Loucy (cell line): Measurements from ENCODE around the gene APLP1.

Source experiments
- H2AFZ ChIP-seq: fragments of 200-600 bp; sonication (generic); 2 replicates; pipeline ENCODE4 v1.6.0; 2016; ENCODE audit warnings: antibody characterized with exemption, mild to moderate bottlenecking, low read length, moderate library complexity
- H3F3A ChIP-seq: fragments of 200-600 bp; 2 replicates; pipeline ENCODE4 v1.6.0; 2016; ENCODE audit warnings: antibody characterized with exemption, low read depth, mild to moderate bottlenecking
- H3K27me3 ChIP-seq: fragments of 200-600 bp; sonication (generic); 2 replicates; pipeline ENCODE4 v1.6.1; 2014; ENCODE audit warnings: low read length, mild to moderate bottlenecking; ENCODE audit not compliant: insufficient read depth, poor library complexity, severe bottlenecking
- H3K36me3 ChIP-seq: fragments of 200-600 bp; sonication (generic); 2 replicates; pipeline ENCODE4 v1.6.1; 2016; ENCODE audit warnings: low read length; ENCODE audit not compliant: insufficient read depth
- H3K4me1 ChIP-seq: fragments of 200-600 bp; sonication (generic); 2 replicates; pipeline ENCODE4 v1.5.1; 2014; ENCODE audit warnings: low read length, mild to moderate bottlenecking; ENCODE audit not compliant: insufficient read depth, poor library complexity, severe bottlenecking
- H3K4me2 ChIP-seq: fragments of 200-600 bp; sonication (generic); 2 replicates; pipeline ENCODE4 v1.6.0; 2014; ENCODE audit warnings: antibody characterized with exemption, low read length, low read depth, mild to moderate bottlenecking; ENCODE audit not compliant: poor library complexity, severe bottlenecking
- H3K4me3 ChIP-seq: fragments of 200-600 bp; sonication (generic); 2 replicates; pipeline ENCODE4 v1.5.1; 2014; ENCODE audit warnings: low read length, mild to moderate bottlenecking, mixed read lengths; ENCODE audit not compliant: poor library complexity, severe bottlenecking
- H3K79me2 ChIP-seq: fragments of 200-600 bp; sonication (generic); 2 replicates; pipeline ENCODE4 v1.6.1; 2014; ENCODE audit warnings: low read length; ENCODE audit not compliant: insufficient read depth
- H3K9ac ChIP-seq: fragments of 200-600 bp; sonication (generic); 2 replicates; pipeline ENCODE4 v1.6.0; 2014; ENCODE audit warnings: mild to moderate bottlenecking, low read depth, low read length, moderate library complexity; ENCODE audit not compliant: poor library complexity, severe bottlenecking
- H3K9me2 ChIP-seq: fragments of 200-600 bp; sonication (generic); replicated peaks from 2 replicates; pipeline ENCODE4 v1.6.1; 2016; ENCODE audit warnings: low read depth, low read length, mixed read lengths
- H3K9me3 ChIP-seq: fragments of 200-600 bp; sonication (generic); 2 replicates; pipeline ENCODE4 v1.6.1; 2014; ENCODE audit warnings: mild to moderate bottlenecking, antibody characterized with exemption, low read length, low read depth; ENCODE audit not compliant: insufficient read depth
- H4K20me1 ChIP-seq: fragments of 200-600 bp; sonication (generic); 2 replicates; pipeline ENCODE4 v1.6.0; 2014; ENCODE audit warnings: antibody characterized with exemption, low read length, mild to moderate bottlenecking; ENCODE audit not compliant: insufficient read depth, poor library complexity, severe bottlenecking
- CTCF ChIP-seq: fragments of 200-600 bp; sonication (generic); conservative IDR thresholded peaks from 2 replicates; pipeline ENCODE4 v1.5.1; 2014; ENCODE audit warnings: mild to moderate bottlenecking, antibody characterized with exemption, low read length
- EZH2phosphoT487 ChIP-seq: fragments of 200-600 bp; IDR thresholded peaks from 2 replicates; pipeline ENCODE4 v1.6.1; 2018; ENCODE audit warnings: antibody characterized with exemption, mild to moderate bottlenecking, moderate library complexity, borderline replicate concordance

Gene APLP1

GRCh38 chr19:35874392-35874930 is 6.1 kb downstream of the APLP1 start:
- no peak for TF ChIP-seq EZH2phosphoT487
- Histone ChIP-seq H3K4me1 (no peaks in the 10 kb centered on the region), H3K36me3 (no peaks in the 10 kb centered on the region), H3K4me2 (no peak overlapping the region), H3F3A (no peaks in the 10 kb centered on the region), H3K27me3 (no peaks in the 10 kb centered on the region), H3K9me2 (no peaks in the 10 kb centered on the region), H3K79me2 (no peaks in the 10 kb centered on the region), H4K20me1 (no peaks in the 10 kb centered on the region), H3K9ac (no peak overlapping the region), H2AFZ (no peak overlapping the region), H3K9me3 (no peaks in the 10 kb centered on the region), H3K4me3 (no peak overlapping the region)

GRCh38 chr19:35879068-35879467 is 10.7 kb downstream of the APLP1 start:
- Histone ChIP-seq H3K9ac (no peak overlapping the region), H3K79me2 (no peaks in the 10 kb centered on the region), H3K9me3 (no peaks in the 10 kb centered on the region), H3K4me3 (no peak overlapping the region), H3K4me2 (no peak overlapping the region), H3F3A (no peaks in the 10 kb centered on the region), H3K4me1 (no peaks in the 10 kb centered on the region), H3K9me2 (no peaks in the 10 kb centered on the region), H3K36me3 (no peaks in the 10 kb centered on the region), H4K20me1 (peaks cover 2% of the 10 kb centered on the region), H3K27me3 (no peaks in the 10 kb centered on the region), H2AFZ (no peak overlapping the region)
- no peak for TF ChIP-seq EZH2phosphoT487
- no peak for TF ChIP-seq CTCF

GRCh38 chr19:35879770-35880317 is 11.5 kb downstream of the APLP1 start:
- no peaks in the 10 kb centered on the region for H3K9me2 ChIP-seq
- H2AFZ ChIP-seq: no peak overlapping the region
- H3K4me3 ChIP-seq: no peak overlapping the region
- no peaks in the 10 kb centered on the region for H3K9me3 ChIP-seq
- no peaks in the 10 kb centered on the region for H3K36me3 ChIP-seq
- no peaks in the 10 kb centered on the region for H3F3A ChIP-seq
- H3K4me1 ChIP-seq: no peaks in the 10 kb centered on the region
- no peak overlapping the region for H3K4me2 ChIP-seq
- no peaks in the 10 kb centered on the region for H3K79me2 ChIP-seq
- peaks cover 2% of the 10 kb centered on the region for H4K20me1 ChIP-seq
- TF ChIP-seq CTCF (no peak), EZH2phosphoT487 (no peak)
- no peaks in the 10 kb centered on the region for H3K27me3 ChIP-seq
- H3K9ac ChIP-seq: no peak overlapping the region
